HG03558 (cell line): ENCODE data around the gene PRKX.
"Not testable (repeated sequence)": the region's sequence is repeated elsewhere in the genome, so short reads cannot be mapped to it uniquely, and the experiment has no call there.

Source experiments
- ATAC-seq: cut with Tn5 transposase; IDR thresholded peaks from one replicate; pipeline ENCODE4 v1.9.1; 2021; ENCODE audit warnings: moderate number of reproducible peaks; ENCODE audit not compliant: unreplicated experiment; ENCODE audit errors: extremely low read depth

Gene PRKX

GRCh38 chrX:3713225-3713936, at the start of gene PRKX:
Gene PRKX, minus strand, starts transcription at chrX:3713649. Its CDS starts 396 bp downstream, at chrX:3713253.
- ATAC-seq: peak; percentile 71

GRCh38 chrX:3763111-3763510, 49.7 kb upstream of the PRKX start:
- no peak for ATAC-seq

- ATAC-seq: no peak
Measured at GRCh38 chrX:3757510-3758025, 44.1 kb upstream of the PRKX start.

DNA sequence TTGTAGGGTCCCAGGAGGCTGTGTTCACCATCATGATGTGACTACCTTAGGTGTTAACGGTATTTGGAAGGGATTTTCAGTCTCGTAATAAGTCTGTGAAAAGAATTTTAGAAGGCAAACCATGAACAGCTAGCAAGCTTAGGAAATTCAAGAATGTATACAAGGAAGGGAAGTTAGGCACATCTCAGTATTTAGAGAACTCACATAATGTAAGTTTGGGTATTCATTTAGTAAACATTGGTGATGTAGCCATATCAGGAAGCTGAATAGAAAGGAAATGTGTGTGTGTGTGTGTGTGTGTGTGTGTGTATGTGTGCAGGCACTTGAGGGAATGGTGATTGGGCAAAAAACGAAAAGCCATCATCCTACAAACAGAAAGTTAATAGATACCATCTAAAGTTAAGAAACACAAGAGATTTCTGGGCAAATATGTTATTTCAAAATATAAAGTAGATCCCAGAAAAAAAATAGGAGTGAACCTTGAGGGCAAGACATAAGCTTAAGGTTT, 34.7 kb upstream of the PRKX start:
- ATAC-seq: no peak

GRCh38 chrX:3743801-3744439, 30.5 kb upstream of the PRKX start:
- ATAC-seq: no peak

DNA sequence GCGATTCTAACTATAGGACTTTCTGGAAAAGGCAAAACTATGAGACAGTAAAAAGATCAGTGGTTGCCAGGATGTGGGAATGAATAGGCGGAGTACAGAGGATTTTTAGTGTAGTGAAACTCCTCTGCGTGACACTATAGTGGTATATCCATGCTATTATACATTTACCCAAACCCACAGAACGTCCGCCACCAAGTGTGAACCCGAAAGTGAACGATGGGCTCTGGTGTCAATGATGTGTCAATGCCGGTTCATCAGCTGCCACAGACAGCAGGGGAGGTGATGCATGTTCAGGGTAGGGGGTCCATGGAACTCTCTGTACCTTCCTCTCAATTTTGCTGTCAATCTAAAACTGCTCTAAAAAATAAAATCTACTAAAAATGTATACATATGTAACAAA, 27.5 kb upstream of the PRKX start:
- not testable (repeated sequence) for ATAC-seq

- ATAC-seq: no peak
Measured at GRCh38 chrX:3738509-3738908, 25.1 kb upstream of the PRKX start.

GRCh38 chrX:3736536-3736935, 23.1 kb upstream of the PRKX start:
- not testable (repeated sequence) for ATAC-seq

GRCh38 chrX:3735891-3736290, 22.4 kb upstream of the PRKX start:
- not testable (repeated sequence) for ATAC-seq

GRCh38 chrX:3734456-3734855, 21.0 kb upstream of the PRKX start:
- ATAC-seq: not testable (repeated sequence)

- no peak for ATAC-seq
Measured at GRCh38 chrX:3733043-3733430, 19.6 kb upstream of the PRKX start.

DNA sequence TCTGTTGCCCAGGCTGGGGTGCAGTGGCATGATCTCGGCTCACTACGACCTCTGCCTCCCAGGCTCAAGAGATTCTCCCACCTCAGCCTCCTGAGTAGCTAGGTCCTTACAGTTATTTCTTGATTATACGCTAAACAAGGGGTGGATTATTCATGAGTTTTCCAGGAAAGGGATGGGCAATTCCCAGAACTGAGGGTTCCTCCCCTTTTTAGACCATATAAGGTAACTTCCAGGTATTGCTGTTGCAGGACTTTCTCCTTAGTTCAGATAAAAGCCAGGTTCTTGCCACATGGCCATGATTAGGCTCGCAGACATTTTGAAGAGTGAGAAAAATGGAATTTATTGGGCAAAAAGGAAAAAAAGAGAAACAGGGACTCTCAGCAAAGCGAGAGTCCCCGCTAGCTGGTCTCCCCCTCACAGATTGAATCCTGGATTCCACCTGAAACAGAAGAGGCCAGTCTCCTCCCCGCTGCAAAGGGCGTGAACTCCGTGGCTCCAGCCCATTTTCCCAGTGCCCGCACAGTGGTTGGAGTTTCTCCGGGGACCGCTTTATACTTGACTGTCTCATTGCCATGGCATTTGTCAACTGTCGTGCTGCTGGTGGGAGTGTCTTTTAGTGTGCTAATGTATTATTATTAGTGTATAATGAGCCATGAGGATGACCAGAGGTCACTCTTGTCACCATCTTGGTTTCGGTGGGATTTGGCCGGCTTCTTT, 19.0 kb upstream of the PRKX start:
- ATAC-seq: not testable (repeated sequence)

- no peak for ATAC-seq
Measured at GRCh38 chrX:3728454-3728853, 15.0 kb upstream of the PRKX start.

GRCh38 chrX:3723460-3723859, 10.0 kb upstream of the PRKX start:
- not testable (repeated sequence) for ATAC-seq

DNA sequence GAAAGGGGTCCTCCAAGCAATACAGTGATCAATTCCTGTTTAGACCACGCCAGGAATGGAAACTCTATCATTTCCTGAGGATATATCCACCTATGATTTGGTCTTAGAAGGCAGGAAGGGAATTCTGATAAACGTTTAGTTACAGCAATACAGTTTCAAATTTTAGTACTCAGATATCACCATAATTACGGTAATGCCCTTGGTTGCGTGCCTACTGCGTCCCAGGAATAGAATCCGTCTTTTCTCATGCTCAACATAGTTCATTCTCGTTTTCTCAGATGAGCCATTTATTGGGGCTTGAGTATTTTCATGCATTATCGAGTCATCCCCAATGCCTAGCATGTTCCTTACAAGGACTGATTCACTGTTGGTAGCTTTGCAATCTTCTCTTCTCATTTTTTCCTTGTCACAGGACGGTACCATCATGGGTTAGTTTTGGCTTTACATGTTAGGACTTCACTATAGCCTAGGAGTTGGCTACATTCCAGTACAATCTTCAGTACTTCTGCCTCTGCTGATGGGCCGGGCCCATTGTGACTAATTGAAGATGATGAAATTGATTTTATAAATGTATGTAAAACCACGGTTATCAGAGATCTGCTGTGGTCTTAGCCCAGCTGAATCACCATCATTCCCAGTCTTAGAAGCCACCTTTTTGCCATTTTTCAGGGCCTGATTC, 4.4 kb upstream of the PRKX start:
- no peak for ATAC-seq

DNA sequence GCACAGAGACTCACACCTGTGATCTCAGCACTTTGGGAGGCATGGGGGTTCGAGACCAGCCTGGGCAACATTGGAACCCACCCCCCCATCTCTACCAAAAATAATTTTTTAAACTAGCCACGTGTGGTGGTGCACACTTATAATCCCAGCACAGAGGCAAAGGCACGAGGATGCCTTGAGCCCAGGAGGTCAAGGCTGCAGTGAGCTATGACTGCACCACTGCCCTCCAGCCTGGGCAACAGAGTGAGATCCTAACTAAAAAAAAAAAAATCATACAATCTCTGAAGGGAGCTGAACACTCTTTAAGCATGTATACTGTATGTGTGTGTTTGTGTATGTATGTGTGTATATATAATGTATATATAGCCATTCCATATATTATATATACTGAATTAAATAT, 2.5 kb upstream of the PRKX start:
- ATAC-seq: no peak

DNA sequence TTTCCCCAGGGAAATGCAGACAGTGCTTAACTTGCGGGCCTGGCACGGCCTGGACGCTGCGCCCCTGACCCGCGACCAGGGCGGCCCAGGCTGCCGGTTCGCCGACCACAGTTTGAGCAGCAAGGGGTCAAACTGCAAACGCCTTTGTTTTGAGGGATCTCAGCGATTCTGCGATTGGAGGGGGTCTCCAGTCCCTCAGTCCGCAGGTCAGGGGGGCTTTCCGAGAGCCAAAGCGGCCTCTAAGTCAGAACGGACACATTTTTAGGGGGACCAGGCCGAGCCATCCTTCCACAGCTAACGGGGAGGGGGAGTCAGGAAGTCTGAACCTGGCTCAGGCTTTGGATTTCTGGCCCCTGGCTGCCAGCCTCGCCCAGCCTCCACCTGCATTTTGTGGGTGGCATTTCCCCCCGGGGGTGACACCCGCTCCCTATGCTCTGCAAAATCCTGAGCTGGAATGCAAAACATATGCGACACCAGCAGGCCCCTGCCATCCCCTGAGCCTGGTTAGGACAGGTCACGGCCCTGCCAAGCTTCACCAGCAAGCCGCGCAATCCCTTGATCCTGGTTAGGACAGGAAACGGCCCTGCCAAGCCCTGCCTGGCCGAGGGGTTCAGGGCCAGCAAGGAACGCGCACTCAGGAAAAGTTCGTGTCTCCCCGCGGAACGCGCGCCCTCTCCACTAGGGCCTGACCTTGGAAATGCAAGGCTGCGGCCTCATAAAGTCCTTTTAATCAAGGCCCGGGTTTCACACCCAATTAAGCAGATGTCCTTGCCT, 1.4 kb upstream of the PRKX start:
- not testable (repeated sequence) for ATAC-seq

GRCh38 chrX:3713937-3714434, 537 bp upstream of the PRKX start:
- ATAC-seq: no peak

- ATAC-seq: peak; percentile 7
Measured at GRCh38 chrX:3712870-3713224, 602 bp downstream of the PRKX start.
